Spinal cord (tissue), 10 donors: ENCODE results near the gene SS18L1. TPM values are rescaled to one million over a fixed set of nuclear protein-coding genes. Genes with fewer than 3 reads are reported as not detected.

ENCODE experiments used
- DNase-seq, 6 donors: peaks; one replicate each; pipeline versions ENCODE4 v3.0.0 to v3.0.0-alpha.2; 2013 to 2015; ENCODE audit warnings: low spot score in 6 of 6, low read depth in 4 of 6
- H3K27ac ChIP-seq: one replicate; pipeline ENCODE4 v1.5.1; 2013; ENCODE audit warnings: low read depth, low read length, control low read depth
- H3K27me3 ChIP-seq: one replicate; pipeline ENCODE4 v1.6.1; 2013; ENCODE audit warnings: low read length; ENCODE audit not compliant: control insufficient read depth, insufficient read depth
- H3K36me3 ChIP-seq: one replicate; pipeline ENCODE4 v1.6.1; 2013; ENCODE audit warnings: low read length; ENCODE audit not compliant: control insufficient read depth, insufficient read depth
- H3K4me1 ChIP-seq: one replicate; pipeline ENCODE4 v1.6.1; 2013; ENCODE audit warnings: low read length; ENCODE audit not compliant: control insufficient read depth, insufficient read depth
- H3K4me3 ChIP-seq: one replicate; pipeline ENCODE4 v1.5.1; 2013; ENCODE audit warnings: low read depth, low read length, control low read depth
- H3K9me3 ChIP-seq: one replicate; pipeline ENCODE4 v1.6.1; 2013; ENCODE audit warnings: low read length; ENCODE audit not compliant: control insufficient read depth, insufficient read depth
- WGBS: methylation state at CpG from one replicate; pipeline ENCODE4 v1.1.5; 2013; ENCODE audit warnings: missing lambda C conversion rate; ENCODE audit not compliant: insufficient coverage; 5-methylcytosine and 5-hydroxymethylcytosine counted together
- polyA plus RNA-seq, 2 donors: library from polyadenylated mRNA; unstranded; fragments of 120-200 nt; gene quantifications; one replicate each; pipeline ENCODE4 v1.2.1, GENCODE V29; 2013; ENCODE audit not compliant: insufficient read length in 2 of 2
- total RNA-seq, 2 donors: library from RNA; depleted of rRNA in 1 of 2; stranded (reverse); fragments of 120-200 nt in 1 of 2; fragments of >200 nt in 1 of 2; gene quantifications; one replicate each; pipeline versions ENCODE4 v1.2.3 to v1.2.4, GENCODE V29; 2013 to 2014
- donor health status: healthy.

SS18L1 gene
- total and polyA plus RNA-seq, 4 donors, result 21.5 to 58.2 (median 47.5) TPM

GRCh38 chr20:62214067-62214466 is 70.5 kb downstream of the SS18L1 start:
- H3K36me3 ChIP-seq, result peaks cover 38% of the 10 kb centered on the region
- DNase-seq, result no peak
- H3K4me1 ChIP-seq, result peaks cover 37% of the 10 kb centered on the region
- no peak overlapping the region for H3K27ac ChIP-seq
- H3K27me3 ChIP-seq, result peaks cover 22% of the 10 kb centered on the region
- WGBS, result 66% methylated on average over 12 of the region's 12 CpGs
- H3K4me3 ChIP-seq, result no peak overlapping the region
- H3K9me3 ChIP-seq, result no peaks in the 10 kb centered on the region

GRCh38 chr20:62215020-62215990 is 71.7 kb downstream of the SS18L1 start:
- H3K27ac ChIP-seq, result no peak overlapping the region
- H3K36me3 ChIP-seq, result peaks cover 38% of the 10 kb centered on the region
- H3K4me1 ChIP-seq, result peaks cover 41% of the 10 kb centered on the region
- peaks cover 28% of the 10 kb centered on the region for H3K27me3 ChIP-seq
- 80% methylated on average over 19 of the region's 29 CpGs for WGBS
- H3K9me3 ChIP-seq, result no peaks in the 10 kb centered on the region
- H3K4me3 ChIP-seq, result no peak overlapping the region
- no peak for DNase-seq

GRCh38 chr20:62215991-62216635 is 72.5 kb downstream of the SS18L1 start:
- peaks cover 41% of the 10 kb centered on the region for H3K4me1 ChIP-seq
- H3K4me3 ChIP-seq, result no peak overlapping the region
- no peak overlapping the region for H3K27ac ChIP-seq
- no peak for DNase-seq
- peaks cover 36% of the 10 kb centered on the region for H3K27me3 ChIP-seq
- no peaks in the 10 kb centered on the region for H3K9me3 ChIP-seq
- 83% methylated on average over 31 of the region's 40 CpGs for WGBS
- peaks cover 38% of the 10 kb centered on the region for H3K36me3 ChIP-seq

GRCh38 chr20:62216636-62217566 is 73.3 kb downstream of the SS18L1 start:
- Histone ChIP-seq H3K4me1 (peaks cover 37% of the 10 kb centered on the region), H3K4me3 (no peak overlapping the region), H3K36me3 (peaks cover 38% of the 10 kb centered on the region), H3K9me3 (no peaks in the 10 kb centered on the region), H3K27ac (no peak overlapping the region), H3K27me3 (peaks cover 44% of the 10 kb centered on the region)
- no peak for DNase-seq
- WGBS, result 77% methylated on average over 24 of the region's 26 CpGs

GRCh38 chr20:62217913-62218773 is 74.6 kb downstream of the SS18L1 start:
- H3K4me3 ChIP-seq, result no peak overlapping the region
- H3K36me3 ChIP-seq, result peaks cover 38% of the 10 kb centered on the region
- H3K27me3 ChIP-seq, result peaks cover 54% of the 10 kb centered on the region
- H3K27ac ChIP-seq, result no peak overlapping the region
- 69% methylated on average over 38 of the region's 38 CpGs for WGBS
- no peak for DNase-seq
- no peaks in the 10 kb centered on the region for H3K9me3 ChIP-seq
- H3K4me1 ChIP-seq, result peaks cover 29% of the 10 kb centered on the region

- WGBS, result under 1% methylated on average over 82 of the region's 84 CpGs
- Histone ChIP-seq H3K4me3 (no peak overlapping the region), H3K36me3 (peaks cover 33% of the 10 kb centered on the region), H3K9me3 (no peaks in the 10 kb centered on the region), H3K27me3 (peaks cover 60% of the 10 kb centered on the region), H3K27ac (no peak overlapping the region), H3K4me1 (peaks cover 29% of the 10 kb centered on the region)
- peak in 2 of 6 donors; percentile 21 to 59 for DNase-seq
These were observed 75.8 kb downstream of the SS18L1 start for GRCh38 chr20:62219101-62219991.

- Histone ChIP-seq H3K9me3 (no peaks in the 10 kb centered on the region), H3K4me1 (peaks cover 29% of the 10 kb centered on the region), H3K27me3 (peaks cover 61% of the 10 kb centered on the region), H3K27ac (no peak within 1 kb of the TSS), H3K36me3 (peaks cover 26% of the 10 kb centered on the region), H3K4me3 (peak within 1 kb of the TSS; percentile 16)
- WGBS, result under 1% methylated on average over 81 of the region's 84 CpGs
- DNase-seq, result peak in 3 of 6 donors; percentile 43 to 80 (median 80)
These were observed 76.6 kb downstream of the SS18L1 start, which contains the start of gene HRH3 for GRCh38 chr20:62219992-62220665. Gene HRH3 (minus strand): TSS chr20:62220278. CDS start chr20:62219970, 308 bp downstream.
